Cardiac fibroblast (primary cell): Measurements from ENCODE around the gene PPP1R14D.

ENCODE experiments used
- DNase-seq, 2 donors: peaks; one replicate each; pipeline versions ENCODE4 v3.0.0 to v3.0.0-alpha.2; 2010; ENCODE audit warnings: low read depth in 2 of 2
- H3K4me3 ChIP-seq, 2 donors: replicated peaks in 1 of 2; 1 replicate in 1 of 2; 2 replicates in 1 of 2; pipeline ENCODE4 v1.5.1; 2011; ENCODE audit warnings: low read depth in 2 of 2, low read length in 2 of 2, mild to moderate bottlenecking in 2 of 2, moderate library complexity in 1 of 2
- CTCF ChIP-seq: IDR thresholded peaks from one replicate; pipeline ENCODE4 v1.5.1; 2011; ENCODE audit warnings: low read depth, mild to moderate bottlenecking, low read length, inconsistent platforms

Gene PPP1R14D

GRCh38 chr15:40787991-40788390 lies 40.5 kb downstream of the PPP1R14D start:
- no peak for DNase-seq
- no peak overlapping the region for H3K4me3 ChIP-seq
- TF ChIP-seq CTCF = no peak

GRCh38 chr15:40787344-40787841 lies 41.1 kb downstream of the PPP1R14D start:
- no peak for TF ChIP-seq CTCF
- H3K4me3 ChIP-seq = no peak overlapping the region
- DNase-seq = peak; percentile 77 to 79

- no peak overlapping the region for H3K4me3 ChIP-seq
- DNase-seq = no peak
- no peak for TF ChIP-seq CTCF
Observed at GRCh38 chr15:40785814-40786213, 42.7 kb downstream of the PPP1R14D start.

GRCh38 chr15:40785164-40785563 lies 43.3 kb downstream of the PPP1R14D start:
- TF ChIP-seq CTCF = no peak
- peak in 1 of 2 donors; percentile 13 for DNase-seq
- no peak overlapping the region for H3K4me3 ChIP-seq

GRCh38 chr15:40782609-40783227 lies 45.8 kb downstream of the PPP1R14D start:
- H3K4me3 ChIP-seq = no peak overlapping the region
- DNase-seq = peak in 1 of 2 donors; percentile 27
- TF ChIP-seq CTCF = peak; percentile 57

- TF ChIP-seq CTCF = no peak
- H3K4me3 ChIP-seq = no peak overlapping the region
- DNase-seq = peak; percentile 50 to 75
Observed at GRCh38 chr15:40776537-40777141, 51.9 kb downstream of the PPP1R14D start.
